Coronary artery (tissue), 2 donors: Measurements from ENCODE around the gene APBA2.

Experiments used
- DNase-seq: peaks from one replicate; pipeline ENCODE4 v3.0.0-alpha.2; 2017; ENCODE audit warnings: low spot score
- H3K27ac ChIP-seq, 2 donors: fragments of 200-600 bp; sonication (generic); one replicate each; pipeline ENCODE4 v1.5.1; 2016 to 2019
- H3K4me3 ChIP-seq: fragments of 200-600 bp; sonication (generic); 2 replicates; pipeline ENCODE4 v1.5.1; 2016; ENCODE audit warnings: mild to moderate bottlenecking, moderate library complexity
- CTCF ChIP-seq: fragments of 200-600 bp; sonication (generic); IDR thresholded peaks from one replicate; pipeline ENCODE4 v1.5.1; 2019; ENCODE audit warnings: antibody characterized with exemption

The APBA2 gene

GRCh38 chr15:28964098-28964497 is 78.3 kb downstream of the APBA2 start:
- Histone ChIP-seq H3K4me3 (no peak overlapping the region), H3K27ac (no peak overlapping the region)
- no peak for DNase-seq
- no peak for TF ChIP-seq CTCF

- Histone ChIP-seq H3K27ac (no peak overlapping the region), H3K4me3 (no peak overlapping the region)
- DNase-seq: no peak
- no peak for TF ChIP-seq CTCF
These were observed 81.3 kb downstream of the APBA2 start for GRCh38 chr15:28967066-28967465.

- no peak overlapping the region for H3K4me3 ChIP-seq
- no peak for DNase-seq
- H3K27ac ChIP-seq: no peak overlapping the region
- no peak for TF ChIP-seq CTCF
These were observed 82.2 kb downstream of the APBA2 start for GRCh38 chr15:28967990-28968389.

- no peak overlapping the region for H3K27ac ChIP-seq
- DNase-seq: no peak
- no peak overlapping the region for H3K4me3 ChIP-seq
- TF ChIP-seq CTCF: no peak
These were observed 83.8 kb downstream of the APBA2 start for GRCh38 chr15:28969511-28970085.

- Histone ChIP-seq H3K4me3 (no peak overlapping the region), H3K27ac (no peak overlapping the region)
- DNase-seq: no peak
- TF ChIP-seq CTCF: no peak
These were observed 88.4 kb downstream of the APBA2 start for GRCh38 chr15:28974142-28974541.

- no peak for DNase-seq
- no peak overlapping the region for H3K4me3 ChIP-seq
- TF ChIP-seq CTCF: no peak
- H3K27ac ChIP-seq: no peak overlapping the region
These were observed 90.0 kb downstream of the APBA2 start for GRCh38 chr15:28975766-28976179.

- no peak for DNase-seq
- no peak for TF ChIP-seq CTCF
- Histone ChIP-seq H3K4me3 (no peak overlapping the region), H3K27ac (no peak overlapping the region)
These were observed 91.7 kb downstream of the APBA2 start for GRCh38 chr15:28977377-28978010.
